ENCODE results near the gene IFITM5.

IFITM5 gene

DNA sequence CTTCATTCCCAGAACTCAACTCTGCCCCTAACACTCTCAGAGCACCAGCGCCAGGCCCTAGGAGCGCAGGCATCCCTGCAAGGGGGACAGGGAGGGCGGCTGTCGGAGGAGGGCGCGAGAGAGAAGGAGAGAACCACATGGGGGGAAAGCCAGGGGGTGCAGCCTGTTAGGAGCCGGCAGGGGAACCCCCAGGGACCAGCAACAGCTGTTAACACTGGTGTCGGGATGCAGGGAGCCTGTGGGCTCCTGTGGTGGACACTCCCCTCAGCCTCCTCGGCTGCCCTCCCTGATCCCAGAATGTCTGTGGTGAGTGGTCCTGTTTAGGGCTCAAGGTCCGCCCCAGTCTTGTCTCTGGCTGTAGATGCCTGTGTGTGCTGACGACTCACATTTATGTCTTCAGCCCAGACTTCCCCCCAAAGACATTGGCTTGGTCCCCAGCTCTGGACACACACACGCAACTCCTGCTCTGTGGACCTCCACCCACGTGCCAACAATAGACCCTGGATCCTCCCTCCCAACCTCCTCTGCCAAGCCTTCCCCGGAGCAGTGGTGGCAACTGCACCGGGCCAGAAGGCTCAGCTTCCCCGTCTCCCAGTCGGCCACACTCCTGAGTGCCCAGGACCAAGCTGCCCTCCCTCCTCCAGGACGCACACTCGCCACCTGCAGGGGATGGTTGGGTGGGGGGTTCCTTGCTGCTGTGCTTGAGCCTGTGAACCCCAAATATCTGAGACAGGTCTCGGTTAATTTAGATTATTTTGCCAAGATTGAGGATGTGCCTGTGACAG is 817 bp upstream of the IFITM5 start:
- Histone ChIP-seq H3K36me3 (no peaks in the 10 kb centered on the region), H3K27me3 (peaks cover 60% of the 10 kb centered on the region), H3K4me3 (ENCODE audit: low read depth in 1 of 2, low read length in 1 of 2) (no peak overlapping the region), H3K9me3 (no peaks in the 10 kb centered on the region), H3K4me1 (ENCODE audit: control insufficient read depth in 1 of 2, insufficient read depth in 1 of 2, low read depth in 1 of 2, low read length in 1 of 2) (peaks cover 2 to 4% of the 10 kb centered on the region in 2 experiments), H3K27ac (peak overlapping the region; percentile 20)
- TF ChIP-seq, protein P1, sequence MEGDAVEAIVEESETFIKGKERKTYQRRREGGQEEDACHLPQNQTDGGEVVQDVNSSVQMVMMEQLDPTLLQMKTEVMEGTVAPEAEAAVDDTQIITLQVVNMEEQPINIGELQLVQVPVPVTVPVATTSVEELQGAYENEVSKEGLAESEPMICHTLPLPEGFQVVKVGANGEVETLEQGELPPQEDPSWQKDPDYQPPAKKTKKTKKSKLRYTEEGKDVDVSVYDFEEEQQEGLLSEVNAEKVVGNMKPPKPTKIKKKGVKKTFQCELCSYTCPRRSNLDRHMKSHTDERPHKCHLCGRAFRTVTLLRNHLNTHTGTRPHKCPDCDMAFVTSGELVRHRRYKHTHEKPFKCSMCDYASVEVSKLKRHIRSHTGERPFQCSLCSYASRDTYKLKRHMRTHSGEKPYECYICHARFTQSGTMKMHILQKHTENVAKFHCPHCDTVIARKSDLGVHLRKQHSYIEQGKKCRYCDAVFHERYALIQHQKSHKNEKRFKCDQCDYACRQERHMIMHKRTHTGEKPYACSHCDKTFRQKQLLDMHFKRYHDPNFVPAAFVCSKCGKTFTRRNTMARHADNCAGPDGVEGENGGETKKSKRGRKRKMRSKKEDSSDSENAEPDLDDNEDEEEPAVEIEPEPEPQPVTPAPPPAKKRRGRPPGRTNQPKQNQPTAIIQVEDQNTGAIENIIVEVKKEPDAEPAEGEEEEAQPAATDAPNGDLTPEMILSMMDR (IDR thresholded peaks at IDR 0.05) = no peak

DNA sequence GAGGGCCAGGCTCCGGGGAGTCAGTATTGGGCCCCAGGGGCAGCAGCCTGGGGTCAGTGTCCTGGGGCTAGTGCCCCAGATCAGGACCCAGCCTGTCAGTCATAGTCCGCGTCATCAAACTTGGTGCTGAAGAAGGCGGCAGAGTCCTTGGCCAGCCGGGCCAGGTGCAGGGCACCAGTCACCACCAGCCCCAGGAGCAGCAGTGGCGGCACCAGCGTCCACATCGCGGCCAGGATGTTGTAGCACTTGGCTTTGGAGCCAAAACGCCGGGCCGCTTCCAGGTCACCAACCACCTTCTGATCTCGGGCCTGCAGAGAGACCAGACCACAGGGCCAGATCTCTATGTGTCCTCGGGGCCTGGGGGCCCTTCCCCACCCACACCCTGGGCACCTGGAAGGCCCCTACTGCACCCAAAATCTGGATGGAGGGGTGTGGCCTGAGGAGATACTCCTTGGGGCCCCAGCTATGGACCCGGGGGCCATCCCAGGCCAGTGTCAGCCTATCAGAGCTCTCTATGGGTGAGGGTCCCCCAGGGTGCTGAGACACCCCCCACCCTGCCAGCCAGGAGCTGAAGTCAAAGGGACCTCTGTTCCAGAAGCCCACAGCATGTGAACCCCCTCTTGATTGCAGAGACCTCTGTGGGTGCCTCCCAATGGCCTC is 790 bp downstream of the IFITM5 start:
- Histone ChIP-seq H3K4me3 (ENCODE audit: low read depth in 1 of 2, low read length in 1 of 2) (no peak overlapping the region), H3K4me1 (ENCODE audit: control insufficient read depth in 1 of 2, insufficient read depth in 1 of 2, low read depth in 1 of 2, low read length in 1 of 2) (no peaks in the 10 kb centered on the region), H3K27ac (no peak overlapping the region), H3K36me3 (peaks cover 14% of the 10 kb centered on the region), H3K27me3 (peaks cover 55% of the 10 kb centered on the region), H3K9me3 (no peaks in the 10 kb centered on the region)
- TF ChIP-seq, protein P1 (IDR thresholded peaks at IDR 0.05) = no peak

DNA sequence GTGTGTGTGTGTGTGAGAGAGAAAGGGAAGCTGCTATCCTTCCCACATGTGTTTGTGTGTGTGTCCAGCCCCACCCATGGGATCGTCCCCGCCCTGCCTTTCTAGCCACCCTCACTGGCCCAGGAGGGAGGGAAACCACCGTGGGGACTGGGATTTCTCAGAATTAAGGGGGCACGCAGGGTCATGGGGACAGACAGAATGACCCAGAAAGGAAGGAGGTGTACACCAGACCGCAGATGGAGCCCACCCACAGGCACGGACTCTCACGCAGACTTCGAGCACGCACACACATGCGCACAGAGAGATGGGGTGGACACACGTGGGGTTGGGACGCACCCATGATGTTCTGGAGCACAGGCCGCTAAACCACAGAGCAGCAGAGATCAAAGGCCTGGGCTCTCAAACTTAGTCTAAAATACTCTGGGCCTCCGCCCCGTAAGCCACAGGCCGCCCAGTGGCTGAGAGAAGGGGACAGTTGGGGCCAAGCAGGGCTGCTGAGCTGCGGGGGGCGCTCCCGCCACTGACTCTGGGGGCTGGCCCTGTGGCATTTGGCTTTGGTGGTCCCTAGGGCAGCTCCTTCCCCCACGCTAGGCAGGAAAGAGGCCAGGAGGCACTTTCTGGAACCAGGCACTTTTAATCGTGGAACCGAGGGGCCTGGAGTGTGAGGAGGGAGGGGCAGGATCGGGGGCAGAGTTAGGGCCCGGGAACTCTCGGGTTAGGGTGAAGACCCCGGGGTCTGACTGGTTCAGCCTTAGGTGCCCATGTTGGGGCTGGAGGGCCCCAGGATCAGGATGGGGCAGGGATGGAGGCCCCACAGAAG is 1.5 kb downstream of the IFITM5 start:
- peaks cover 54% of the 10 kb centered on the region for H3K27me3 ChIP-seq
- H3K4me1 ChIP-seq (ENCODE audit: control insufficient read depth in 1 of 2, insufficient read depth in 1 of 2, low read depth in 1 of 2, low read length in 1 of 2) = no peaks in the 10 kb centered on the region
- H3K4me3 ChIP-seq (ENCODE audit: low read depth in 1 of 2, low read length in 1 of 2) = no peak overlapping the region
- H3K27ac ChIP-seq = no peak overlapping the region
- peaks cover 22% of the 10 kb centered on the region for H3K36me3 ChIP-seq
- no peaks in the 10 kb centered on the region for H3K9me3 ChIP-seq
- TF ChIP-seq, protein P1 (IDR thresholded peaks at IDR 0.05) = no peak

DNA sequence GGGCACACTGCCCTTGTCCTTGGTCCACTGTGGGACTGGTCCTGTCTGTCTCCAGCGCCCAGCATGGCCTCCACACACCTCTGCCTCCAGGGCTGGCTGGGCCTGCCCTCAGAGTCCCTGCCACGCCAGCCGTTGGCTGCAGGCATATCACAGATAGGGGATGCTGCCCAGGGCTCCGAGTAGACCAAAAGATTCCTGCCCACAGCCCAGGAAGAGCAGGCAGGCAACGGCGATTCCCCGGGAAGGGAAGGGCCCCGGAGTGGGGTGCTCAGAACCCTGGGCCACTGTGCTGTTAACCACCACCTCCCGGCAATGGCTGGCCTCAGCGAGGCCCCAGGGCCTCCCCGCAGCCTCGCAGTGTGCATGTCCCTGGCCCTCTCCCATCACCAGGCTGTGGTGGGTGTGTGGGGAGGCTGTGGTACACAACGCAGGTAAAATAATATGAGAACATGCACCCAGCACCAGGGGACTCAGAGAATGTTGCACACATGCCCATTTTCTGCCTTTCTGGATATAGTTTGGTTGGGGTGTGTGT is 2.2 kb downstream of the IFITM5 start:
- H3K36me3 ChIP-seq = peaks cover 28% of the 10 kb centered on the region
- H3K4me1 ChIP-seq (ENCODE audit: control insufficient read depth in 1 of 2, insufficient read depth in 1 of 2, low read depth in 1 of 2, low read length in 1 of 2) = no peaks in the 10 kb centered on the region
- H3K27ac ChIP-seq = peak overlapping the region; percentile 27
- H3K27me3 ChIP-seq = peaks cover 54% of the 10 kb centered on the region
- TF ChIP-seq, protein P1 (IDR thresholded peaks at IDR 0.05) = no peak
- no peaks in the 10 kb centered on the region for H3K9me3 ChIP-seq
- H3K4me3 ChIP-seq (ENCODE audit: low read depth in 1 of 2, low read length in 1 of 2) = no peak overlapping the region

Data from neutrophil (primary cell).